ENCODE results near the gene MRPL33. TPM values are rescaled to one million over a fixed set of nuclear protein-coding genes. Genes with fewer than 3 reads are reported as not detected.

Gene MRPL33
- polyA plus RNA-seq, 1 of the 3 experiments (the other 2 are of a cell fraction): 132 TPM

DNA sequence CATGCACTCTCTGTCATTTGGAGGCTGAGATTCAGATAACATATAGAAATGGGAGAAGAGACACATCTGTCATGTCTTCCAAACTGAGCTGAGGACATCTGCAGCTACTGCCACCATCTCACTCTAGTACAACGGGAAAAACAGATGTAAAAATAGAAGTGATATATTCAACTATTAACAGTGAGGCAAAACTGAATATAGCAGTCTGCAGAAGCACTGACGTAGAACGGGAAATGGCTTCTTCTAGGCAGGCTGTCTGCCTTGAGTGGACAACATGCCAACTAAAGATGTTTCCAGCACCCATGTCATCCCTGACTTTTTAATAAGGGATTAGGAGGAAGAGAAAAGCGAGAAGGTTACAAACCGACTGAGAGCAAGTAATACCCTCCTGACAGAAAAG, 51.6 kb downstream of the MRPL33 start:
- Histone ChIP-seq H3K36me3 (replicated peaks in 1 of 2; ENCODE audit: control insufficient read depth in 1 of 2, insufficient read depth in 2 of 2, low read length in 1 of 2) (no peaks in the 10 kb centered on the region), H3K79me2 (ENCODE audit: insufficient read depth) (no peaks in the 10 kb centered on the region), H3K4me3 (ENCODE audit: low read depth in 2 of 2, low read length in 1 of 2) (no peak overlapping the region), H3K27ac (ENCODE audit: low read depth in 2 of 2, low read length in 1 of 2) (no peak overlapping the region), H3K9me3 (no peaks in the 10 kb centered on the region), H3K27me3 (ENCODE audit: insufficient read depth) (no peaks in the 10 kb centered on the region), H3K4me1 (ENCODE audit: control insufficient read depth in 1 of 2, insufficient read depth in 2 of 2, low read depth in 1 of 2, low read length in 1 of 2) (no peaks in the 10 kb centered on the region), H3F3A (replicated peaks; ENCODE audit: insufficient read depth) (no peaks in the 10 kb centered on the region), H2AFZ (ENCODE audit: low read depth) (no peak overlapping the region), H4K20me1 (ENCODE audit: insufficient read depth) (no peaks in the 10 kb centered on the region), H3K4me2 (no peak overlapping the region), H3K9ac (no peak overlapping the region), H3K9me2 (no peaks in the 10 kb centered on the region)
- 93% methylated on average over 5 of the region's 5 CpGs for WGBS (ENCODE audit: low lambda C conversion rate)
- ChIA-PET CTCF (interaction anchor here (0.9 to 1.3 kb wide), 3 partner anchors 10 to 20 kb away, joined by 3 to 5 read pairs (median 4); no protein-coding TSS in a partner anchor), POLR2A (no interaction called here)
- no peak for DNase-seq
- TF ChIP-seq FOXM1 (IDR thresholded peaks at IDR 0.05; ENCODE audit: low read depth) (no peak), FOXJ3 (CRISPR knock-in tag; IDR thresholded peaks at IDR 0.05) (no peak), RCOR1 (IDR thresholded peaks at IDR 0.05; ENCODE audit: low read length) (no peak), RFX5 (IDR thresholded peaks at IDR 0.05; ENCODE audit: low read length) (no peak), TEAD4 (IDR thresholded peaks at IDR 0.05; ENCODE audit: borderline replicate concordance, insufficient read depth) (no peak), EP300 (IDR thresholded peaks at IDR 0.05; ENCODE audit: borderline replicate concordance in 1 of 2, low read depth in 1 of 2, low read length in 1 of 2) (no peak), ELF1 (IDR thresholded peaks at IDR 0.05) (no peak), CHD2 (IDR thresholded peaks at IDR 0.05; ENCODE audit: low read length, partially characterized antibody) (no peak), YY1 (IDR thresholded peaks at IDR 0.05; ENCODE audit: low read depth) (no peak), TAF1 (IDR thresholded peaks at IDR 0.05; ENCODE audit: borderline replicate concordance, low read depth, low read length) (no peak), RAD21 (IDR thresholded peaks at IDR 0.05; ENCODE audit: low read length) (no peak), POLR2AphosphoS5 (IDR thresholded peaks at IDR 0.05; ENCODE audit: low read depth, low read length) (no peak), GATA2 (CRISPR knock-in tag; IDR thresholded peaks at IDR 0.05) (no peak)
- TF ChIP-seq, protein P1, sequence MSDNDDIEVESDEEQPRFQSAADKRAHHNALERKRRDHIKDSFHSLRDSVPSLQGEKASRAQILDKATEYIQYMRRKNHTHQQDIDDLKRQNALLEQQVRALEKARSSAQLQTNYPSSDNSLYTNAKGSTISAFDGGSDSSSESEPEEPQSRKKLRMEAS (IDR thresholded peaks at IDR 0.05; ENCODE audit: low read depth): no peak
- TF ChIP-seq, protein P2, sequence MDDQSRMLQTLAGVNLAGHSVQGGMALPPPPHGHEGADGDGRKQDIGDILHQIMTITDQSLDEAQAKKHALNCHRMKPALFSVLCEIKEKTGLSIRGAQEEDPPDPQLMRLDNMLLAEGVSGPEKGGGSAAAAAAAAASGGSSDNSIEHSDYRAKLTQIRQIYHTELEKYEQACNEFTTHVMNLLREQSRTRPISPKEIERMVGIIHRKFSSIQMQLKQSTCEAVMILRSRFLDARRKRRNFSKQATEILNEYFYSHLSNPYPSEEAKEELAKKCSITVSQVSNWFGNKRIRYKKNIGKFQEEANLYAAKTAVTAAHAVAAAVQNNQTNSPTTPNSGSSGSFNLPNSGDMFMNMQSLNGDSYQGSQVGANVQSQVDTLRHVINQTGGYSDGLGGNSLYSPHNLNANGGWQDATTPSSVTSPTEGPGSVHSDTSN (IDR thresholded peaks at IDR 0.05): no peak
- TF ChIP-seq, protein P3, sequence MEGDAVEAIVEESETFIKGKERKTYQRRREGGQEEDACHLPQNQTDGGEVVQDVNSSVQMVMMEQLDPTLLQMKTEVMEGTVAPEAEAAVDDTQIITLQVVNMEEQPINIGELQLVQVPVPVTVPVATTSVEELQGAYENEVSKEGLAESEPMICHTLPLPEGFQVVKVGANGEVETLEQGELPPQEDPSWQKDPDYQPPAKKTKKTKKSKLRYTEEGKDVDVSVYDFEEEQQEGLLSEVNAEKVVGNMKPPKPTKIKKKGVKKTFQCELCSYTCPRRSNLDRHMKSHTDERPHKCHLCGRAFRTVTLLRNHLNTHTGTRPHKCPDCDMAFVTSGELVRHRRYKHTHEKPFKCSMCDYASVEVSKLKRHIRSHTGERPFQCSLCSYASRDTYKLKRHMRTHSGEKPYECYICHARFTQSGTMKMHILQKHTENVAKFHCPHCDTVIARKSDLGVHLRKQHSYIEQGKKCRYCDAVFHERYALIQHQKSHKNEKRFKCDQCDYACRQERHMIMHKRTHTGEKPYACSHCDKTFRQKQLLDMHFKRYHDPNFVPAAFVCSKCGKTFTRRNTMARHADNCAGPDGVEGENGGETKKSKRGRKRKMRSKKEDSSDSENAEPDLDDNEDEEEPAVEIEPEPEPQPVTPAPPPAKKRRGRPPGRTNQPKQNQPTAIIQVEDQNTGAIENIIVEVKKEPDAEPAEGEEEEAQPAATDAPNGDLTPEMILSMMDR (IDR thresholded peaks at IDR 0.05): no peak

DNA sequence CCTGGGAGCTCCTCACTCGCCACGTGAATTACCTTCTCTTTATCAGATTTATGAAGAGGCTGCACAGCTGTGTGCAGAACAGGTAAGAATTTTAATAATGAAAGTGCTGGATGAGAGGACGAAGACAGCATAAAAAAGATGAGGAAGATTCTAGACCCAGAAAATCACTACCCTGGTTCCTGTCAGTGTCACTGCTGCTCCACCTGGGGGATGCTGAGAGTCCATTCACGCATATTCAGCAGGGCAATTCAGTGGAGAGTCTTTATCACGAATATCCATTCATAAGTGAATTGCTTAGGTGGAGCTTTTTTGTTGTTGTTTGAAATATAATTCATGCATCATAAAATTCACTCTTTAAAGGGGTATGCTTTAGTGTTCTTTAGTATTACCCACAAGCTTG, 52.0 kb downstream of the MRPL33 start:
- CTCF ChIA-PET: interaction anchor here (0.9 to 1.3 kb wide), 3 partner anchors 10 to 19 kb away, joined by 3 to 5 read pairs (median 4); no protein-coding TSS in a partner anchor
- no peaks in the 10 kb centered on the region for H3K4me1 ChIP-seq (ENCODE audit: control insufficient read depth in 1 of 2, insufficient read depth in 2 of 2, low read depth in 1 of 2, low read length in 1 of 2)

More for the DNA sequence above, 52.0 kb downstream of the MRPL33 start:
- H3K9ac ChIP-seq: no peak overlapping the region
- no peak for DNase-seq
- no peak overlapping the region for H3K4me3 ChIP-seq (ENCODE audit: low read depth in 2 of 2, low read length in 1 of 2)
- POLR2A ChIA-PET: no interaction called here
- H3K9me3 ChIP-seq: no peaks in the 10 kb centered on the region
- H3K27me3 ChIP-seq (ENCODE audit: insufficient read depth): no peaks in the 10 kb centered on the region
- no peaks in the 10 kb centered on the region for H3K9me2 ChIP-seq
- no peaks in the 10 kb centered on the region for H3K36me3 ChIP-seq (replicated peaks in 1 of 2; ENCODE audit: control insufficient read depth in 1 of 2, insufficient read depth in 2 of 2, low read length in 1 of 2)
- TF ChIP-seq, protein P2 (IDR thresholded peaks at IDR 0.05): no peak
- TF ChIP-seq POLR2AphosphoS5 (IDR thresholded peaks at IDR 0.05; ENCODE audit: low read depth, low read length) (no peak), TAF1 (IDR thresholded peaks at IDR 0.05; ENCODE audit: borderline replicate concordance, low read depth, low read length) (no peak), RXRA (IDR thresholded peaks at IDR 0.05; ENCODE audit: borderline replicate concordance, low read depth) (no peak), JUND (IDR thresholded peaks at IDR 0.05) (no peak), EZH2phosphoT487 (IDR thresholded peaks at IDR 0.05; ENCODE audit: borderline replicate concordance, low read depth) (no peak), TCF12 (IDR thresholded peaks at IDR 0.05) (no peak), NRF1 (IDR thresholded peaks at IDR 0.05; ENCODE audit: low read depth, low read length) (no peak)
- no peak overlapping the region for H2AFZ ChIP-seq (ENCODE audit: low read depth)
- no peaks in the 10 kb centered on the region for H3K79me2 ChIP-seq (ENCODE audit: insufficient read depth)
- no peak overlapping the region for H3K27ac ChIP-seq (ENCODE audit: low read depth in 2 of 2, low read length in 1 of 2)
- H4K20me1 ChIP-seq (ENCODE audit: insufficient read depth): no peaks in the 10 kb centered on the region
- no peak overlapping the region for H3K4me2 ChIP-seq
- 80% methylated on average over 5 of the region's 5 CpGs for WGBS (ENCODE audit: low lambda C conversion rate)
- no peaks in the 10 kb centered on the region for H3F3A ChIP-seq (replicated peaks; ENCODE audit: insufficient read depth)

Measured in SK-N-SH (cell line).